ENCODE data around the gene TSC22D4.

TSC22D4 gene

DNA sequence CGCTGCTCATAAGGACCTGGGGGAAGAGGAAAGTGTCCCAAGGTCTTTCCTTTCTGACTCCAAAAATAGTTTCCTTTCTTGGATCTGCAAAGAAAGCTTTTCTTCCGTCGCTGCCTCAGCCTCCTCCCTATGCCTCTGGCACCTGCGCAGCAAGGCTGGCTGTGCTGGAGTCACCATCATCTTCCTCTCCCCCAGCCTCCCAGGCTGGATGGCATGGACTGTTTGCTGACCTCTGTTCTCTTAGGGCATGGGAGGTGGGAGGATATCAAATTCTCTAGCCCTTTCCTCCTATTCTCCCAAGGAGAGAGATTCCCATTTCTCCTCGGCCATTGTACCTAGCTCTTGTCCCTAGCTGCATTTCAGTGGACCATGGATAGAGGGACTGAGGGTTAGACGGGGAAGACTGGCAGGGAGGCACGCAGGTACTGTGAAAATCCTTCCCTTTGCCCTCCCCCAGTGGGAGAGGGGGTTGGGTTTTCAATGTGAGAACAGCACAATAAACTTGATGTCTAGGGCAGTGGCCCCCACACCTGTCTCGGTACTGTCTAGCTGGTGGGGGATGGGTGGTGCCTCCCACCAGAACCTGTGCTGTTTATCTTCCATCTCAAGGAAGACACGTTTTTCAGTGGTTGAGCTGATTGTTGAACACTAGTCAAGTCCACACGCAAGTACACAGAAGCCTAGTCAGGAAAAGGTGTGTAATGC, 45.3 kb downstream of the TSC22D4 start:
- no peaks in the 10 kb centered on the region for H3K27me3 ChIP-seq (ENCODE audit: control insufficient read depth, insufficient read depth, low read length)
- no peak overlapping the region for H3K4me3 ChIP-seq (ENCODE audit: low read length)
- no peak overlapping the region for H3K9ac ChIP-seq (ENCODE audit: low read length)
- peaks cover 33% of the 10 kb centered on the region for H3K4me1 ChIP-seq (ENCODE audit: control insufficient read depth, insufficient read depth, low read length)
- H3K9me3 ChIP-seq (ENCODE audit: control insufficient read depth, low read length) = no peaks in the 10 kb centered on the region
- peaks cover 6% of the 10 kb centered on the region for H3K36me3 ChIP-seq (ENCODE audit: control insufficient read depth, insufficient read depth, low read length)

DNA sequence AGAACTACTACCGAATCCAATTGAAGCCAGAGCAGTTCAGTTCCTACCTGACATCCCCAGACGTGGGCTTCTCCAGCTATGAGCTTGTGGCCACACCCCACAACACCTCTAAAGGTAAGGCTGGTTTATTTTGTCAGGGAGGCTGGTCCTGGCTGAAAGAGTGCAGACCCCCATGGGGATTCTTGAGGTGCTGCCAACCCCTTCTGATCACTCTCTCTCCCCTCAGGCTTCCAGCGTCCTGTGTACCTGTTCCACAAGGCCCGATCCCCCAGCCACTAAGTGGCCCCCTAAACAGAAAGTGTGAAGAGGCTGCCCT, 45.8 kb downstream of the TSC22D4 start:
- Histone ChIP-seq H3K9me3 (ENCODE audit: control insufficient read depth, low read length) (no peaks in the 10 kb centered on the region), H3K4me1 (ENCODE audit: control insufficient read depth, insufficient read depth, low read length) (peaks cover 33% of the 10 kb centered on the region), H3K4me3 (ENCODE audit: low read length) (no peak overlapping the region), H3K36me3 (ENCODE audit: control insufficient read depth, insufficient read depth, low read length) (peaks cover 6% of the 10 kb centered on the region), H3K27me3 (ENCODE audit: control insufficient read depth, insufficient read depth, low read length) (no peaks in the 10 kb centered on the region), H3K9ac (ENCODE audit: low read length) (no peak overlapping the region)

DNA sequence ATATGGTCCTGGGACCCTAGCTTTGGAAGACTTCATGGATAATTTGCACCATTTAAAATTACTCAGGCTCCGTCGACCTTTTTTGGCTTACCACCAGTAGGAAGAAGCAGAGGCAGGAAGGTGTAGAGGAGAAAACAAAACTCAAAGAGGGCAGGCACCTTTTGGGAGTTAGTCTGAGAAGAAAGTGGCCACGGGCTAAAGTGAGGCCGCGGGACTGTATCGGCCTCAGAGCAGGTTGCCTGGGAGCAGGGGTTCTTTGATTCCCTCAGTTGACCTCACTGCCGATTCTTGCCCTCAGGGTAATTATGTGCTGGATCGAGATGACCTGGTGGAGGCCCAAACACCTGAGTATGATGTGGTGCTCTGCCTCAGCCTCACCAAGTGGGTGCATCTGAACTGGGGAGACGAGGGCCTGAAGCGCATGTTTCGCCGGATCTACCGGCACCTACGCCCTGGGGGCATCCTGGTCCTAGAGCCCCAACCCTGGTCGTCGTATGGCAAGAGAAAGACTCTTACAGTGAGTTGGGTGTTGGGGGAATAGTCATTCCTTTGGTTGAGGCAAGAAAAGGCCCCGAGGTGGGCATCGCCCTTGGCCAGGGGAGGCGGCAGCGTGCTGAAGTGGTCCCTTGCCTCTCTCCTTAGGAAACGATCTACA, 46.3 kb downstream of the TSC22D4 start:
- Histone ChIP-seq H3K36me3 (ENCODE audit: control insufficient read depth, insufficient read depth, low read length) (peaks cover 6% of the 10 kb centered on the region), H3K9me3 (ENCODE audit: control insufficient read depth, low read length) (no peaks in the 10 kb centered on the region), H3K4me1 (ENCODE audit: control insufficient read depth, insufficient read depth, low read length) (peaks cover 37% of the 10 kb centered on the region), H3K4me3 (ENCODE audit: low read length) (no peak overlapping the region), H3K9ac (ENCODE audit: low read length) (no peak overlapping the region), H3K27me3 (ENCODE audit: control insufficient read depth, insufficient read depth, low read length) (no peaks in the 10 kb centered on the region)

GRCh38 chr7:100432053-100432452, 47.0 kb downstream of the TSC22D4 start:
- Histone ChIP-seq H3K9ac (ENCODE audit: low read length) (peak overlapping the region; percentile 13), H3K9me3 (ENCODE audit: control insufficient read depth, low read length) (no peaks in the 10 kb centered on the region), H3K27me3 (ENCODE audit: control insufficient read depth, insufficient read depth, low read length) (no peaks in the 10 kb centered on the region), H3K36me3 (ENCODE audit: control insufficient read depth, insufficient read depth, low read length) (peaks cover 6% of the 10 kb centered on the region), H3K4me3 (ENCODE audit: low read length) (no peak overlapping the region), H3K4me1 (ENCODE audit: control insufficient read depth, insufficient read depth, low read length) (peaks cover 38% of the 10 kb centered on the region)

- H3K9ac ChIP-seq (ENCODE audit: low read length) = peak overlapping the region; percentile 92
- H3K9me3 ChIP-seq (ENCODE audit: control insufficient read depth, low read length) = no peaks in the 10 kb centered on the region
- peaks cover 6% of the 10 kb centered on the region for H3K36me3 ChIP-seq (ENCODE audit: control insufficient read depth, insufficient read depth, low read length)
- H3K4me3 ChIP-seq (ENCODE audit: low read length) = no peak overlapping the region
- peaks cover 34% of the 10 kb centered on the region for H3K4me1 ChIP-seq (ENCODE audit: control insufficient read depth, insufficient read depth, low read length)
- H3K27me3 ChIP-seq (ENCODE audit: control insufficient read depth, insufficient read depth, low read length) = no peaks in the 10 kb centered on the region
These were observed 47.7 kb downstream of the TSC22D4 start for GRCh38 chr7:100431286-100431735.

GRCh38 chr7:100430493-100431285, 48.3 kb downstream of the TSC22D4 start:
- peak overlapping the region; percentile 92 for H3K9ac ChIP-seq (ENCODE audit: low read length)
- no peaks in the 10 kb centered on the region for H3K27me3 ChIP-seq (ENCODE audit: control insufficient read depth, insufficient read depth, low read length)
- H3K9me3 ChIP-seq (ENCODE audit: control insufficient read depth, low read length) = no peaks in the 10 kb centered on the region
- peak overlapping the region; percentile 64 for H3K4me3 ChIP-seq (ENCODE audit: low read length)
- H3K4me1 ChIP-seq (ENCODE audit: control insufficient read depth, insufficient read depth, low read length) = peaks cover 34% of the 10 kb centered on the region
- peaks cover 6% of the 10 kb centered on the region for H3K36me3 ChIP-seq (ENCODE audit: control insufficient read depth, insufficient read depth, low read length)

DNA sequence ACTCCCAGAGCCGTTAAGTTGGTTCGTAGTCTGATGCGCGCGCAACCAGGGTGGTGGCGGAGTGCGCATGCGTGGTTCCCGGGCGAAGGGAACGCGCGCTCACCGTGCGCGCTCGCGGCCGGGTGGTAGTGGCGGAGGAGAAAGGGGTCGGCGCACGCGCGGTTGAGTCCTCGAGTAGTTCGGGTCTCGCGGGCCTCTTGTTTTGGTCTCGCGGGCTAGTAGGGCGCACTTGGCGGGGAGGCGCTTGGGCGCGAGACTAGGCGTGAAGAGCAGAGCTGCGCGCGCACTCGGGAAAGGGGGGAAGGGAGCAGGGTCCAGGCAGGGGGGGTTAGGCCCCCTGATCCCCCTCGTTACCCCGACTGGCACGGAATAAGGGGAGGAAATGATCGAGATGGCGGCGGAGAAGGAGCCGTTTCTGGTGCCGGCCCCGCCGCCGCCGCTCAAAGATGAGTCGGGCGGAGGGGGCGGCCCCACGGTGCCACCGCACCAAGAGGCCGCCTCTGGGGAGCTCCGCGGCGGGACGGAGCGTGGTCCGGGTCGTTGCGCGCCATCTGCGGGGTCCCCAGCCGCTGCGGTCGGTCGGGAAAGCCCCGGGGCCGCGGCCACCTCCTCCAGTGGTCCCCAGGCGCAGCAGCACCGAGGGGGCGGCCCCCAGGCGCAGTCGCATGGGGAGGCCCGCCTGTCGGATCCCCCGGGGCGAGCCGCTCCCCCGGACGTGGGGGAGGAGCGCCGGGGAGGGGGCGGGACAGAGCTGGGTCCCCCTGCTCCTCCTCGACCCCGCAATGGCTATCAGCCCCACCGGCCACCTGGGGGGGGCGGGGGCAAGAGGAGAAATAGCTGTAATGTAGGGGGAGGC, 49.1 kb downstream of the TSC22D4 start, which contains the start of gene MEPCE:
TSS of gene MEPCE (plus strand) at position 195 of the 856 bp plus-strand sequence. CDS start at position 383, 188 bp downstream.
- Histone ChIP-seq H3K9me3 (ENCODE audit: control insufficient read depth, low read length) (no peaks in the 10 kb centered on the region), H3K36me3 (ENCODE audit: control insufficient read depth, insufficient read depth, low read length) (peaks cover 6% of the 10 kb centered on the region), H3K9ac (ENCODE audit: low read length) (peak within 1 kb of the TSS; percentile 92), H3K4me1 (ENCODE audit: control insufficient read depth, insufficient read depth, low read length) (peaks cover 27% of the 10 kb centered on the region), H3K27me3 (ENCODE audit: control insufficient read depth, insufficient read depth, low read length) (no peaks in the 10 kb centered on the region), H3K4me3 (ENCODE audit: low read length) (peak within 1 kb of the TSS; percentile 64)

- Histone ChIP-seq H3K36me3 (ENCODE audit: control insufficient read depth, insufficient read depth, low read length) (peaks cover 6% of the 10 kb centered on the region), H3K27me3 (ENCODE audit: control insufficient read depth, insufficient read depth, low read length) (no peaks in the 10 kb centered on the region), H3K4me1 (ENCODE audit: control insufficient read depth, insufficient read depth, low read length) (peaks cover 21% of the 10 kb centered on the region), H3K4me3 (ENCODE audit: low read length) (peak overlapping the region; percentile 64), H3K9me3 (ENCODE audit: control insufficient read depth, low read length) (no peaks in the 10 kb centered on the region), H3K9ac (ENCODE audit: low read length) (peak overlapping the region; percentile 92)
These were observed 49.9 kb downstream of the TSC22D4 start for GRCh38 chr7:100428967-100429636.

DNA sequence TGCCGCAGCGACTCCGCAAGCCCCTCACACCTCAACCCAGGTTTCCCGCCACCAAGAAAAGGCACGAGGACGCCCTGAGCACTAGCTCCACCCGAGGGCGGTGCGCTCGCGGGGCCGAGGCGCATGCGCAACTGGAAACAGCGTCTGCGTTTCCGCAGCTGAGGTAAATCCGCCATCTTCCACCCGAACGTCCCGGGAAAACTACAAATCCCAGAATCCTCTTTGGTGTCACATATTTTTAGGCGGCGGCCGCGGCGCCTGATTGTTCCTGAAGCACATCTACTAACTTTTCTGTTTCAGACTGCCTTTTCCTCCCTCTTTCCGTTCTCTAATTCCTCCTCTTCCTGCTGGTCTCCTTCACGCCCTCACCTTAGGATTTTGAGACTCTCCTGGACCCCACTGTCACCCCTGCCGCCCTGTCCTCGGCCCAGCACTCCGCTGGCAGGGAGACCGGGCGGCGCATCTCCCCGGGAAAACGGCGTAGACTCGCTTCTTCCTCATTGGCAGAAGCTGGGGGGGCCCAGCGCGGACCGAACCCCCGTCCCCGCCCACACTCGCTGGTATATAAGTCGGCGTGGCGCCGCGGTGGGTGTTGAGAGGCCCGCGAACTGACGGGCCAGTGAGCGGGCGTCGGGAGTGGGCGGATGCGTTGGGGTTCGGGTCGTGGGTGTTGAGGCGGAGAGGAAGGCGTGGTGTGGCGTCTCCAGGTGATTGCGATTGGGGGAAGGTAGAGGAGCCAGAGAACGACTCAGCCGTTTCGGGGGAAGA, 50.6 kb downstream of the TSC22D4 start, which contains the start of gene ZCWPW1:
TSS of gene ZCWPW1 (minus strand) at position 505 of the 768 bp plus-strand sequence. CDS start 8,054 bp downstream, outside the sequence.
- H3K4me3 ChIP-seq (ENCODE audit: low read length) = peak within 1 kb of the TSS; percentile 64
- peak within 1 kb of the TSS; percentile 92 for H3K9ac ChIP-seq (ENCODE audit: low read length)
- H3K27me3 ChIP-seq (ENCODE audit: control insufficient read depth, insufficient read depth, low read length) = no peaks in the 10 kb centered on the region
- peaks cover 21% of the 10 kb centered on the region for H3K4me1 ChIP-seq (ENCODE audit: control insufficient read depth, insufficient read depth, low read length)
- H3K36me3 ChIP-seq (ENCODE audit: control insufficient read depth, insufficient read depth, low read length) = peaks cover 3% of the 10 kb centered on the region
- H3K9me3 ChIP-seq (ENCODE audit: control insufficient read depth, low read length) = no peaks in the 10 kb centered on the region

GRCh38 chr7:100427762-100428198, 51.2 kb downstream of the TSC22D4 start:
- Histone ChIP-seq H3K9ac (ENCODE audit: low read length) (no peak overlapping the region), H3K36me3 (ENCODE audit: control insufficient read depth, insufficient read depth, low read length) (no peaks in the 10 kb centered on the region), H3K4me3 (ENCODE audit: low read length) (no peak overlapping the region), H3K9me3 (ENCODE audit: control insufficient read depth, low read length) (no peaks in the 10 kb centered on the region), H3K4me1 (ENCODE audit: control insufficient read depth, insufficient read depth, low read length) (peaks cover 21% of the 10 kb centered on the region), H3K27me3 (ENCODE audit: control insufficient read depth, insufficient read depth, low read length) (no peaks in the 10 kb centered on the region)

Data from mucosa of stomach (tissue), 1 donor.